Measurements from ENCODE around the gene IGSF21. TPM values are rescaled to one million over a fixed set of nuclear protein-coding genes. Genes with fewer than 3 reads are reported as not detected.

The IGSF21 gene
- total RNA-seq, 4 donors from 2014 or later: 0.26 to 2.7 (median 0.88) TPM; not detected in 1

GRCh38 chr1:18077657-18078215, 29.9 kb upstream of the IGSF21 start:
- no peak for DNase-seq
- no peak for TF ChIP-seq POLR2A (IDR thresholded peaks at IDR 0.05)
- no peak for TF ChIP-seq CTCF (IDR thresholded peaks at IDR 0.05)
- Histone ChIP-seq H3K27ac (no peak overlapping the region), H3K4me1 (no peaks in the 10 kb centered on the region), H3K27me3 (peaks cover 0 to 71% (median 0%) of the 10 kb centered on the region in 4 donors), H3K9me3 (no peaks in the 10 kb centered on the region), H3K36me3 (no peaks in the 10 kb centered on the region), H3K4me3 (no peak overlapping the region)
- intact Hi-C loops (cut with DNase I): no loop called here
- 30 to 38% methylated on average over 2 to 3 of the region's 7 CpGs for WGBS, 2 donors

GRCh38 chr1:18079941-18080735, 27.5 kb upstream of the IGSF21 start:
- Histone ChIP-seq H3K27ac (no peak overlapping the region), H3K36me3 (no peaks in the 10 kb centered on the region), H3K4me1 (no peaks in the 10 kb centered on the region), H3K4me3 (no peak overlapping the region), H3K9me3 (no peaks in the 10 kb centered on the region), H3K27me3 (peaks cover 0 to 67% (median 0%) of the 10 kb centered on the region in 4 donors)
- TF ChIP-seq POLR2A (IDR thresholded peaks at IDR 0.05): no peak
- TF ChIP-seq CTCF (IDR thresholded peaks at IDR 0.05): no peak
- WGBS, 2 donors: 70 to 71% methylated on average over 14 to 16 of the region's 31 CpGs
- intact Hi-C loops (cut with DNase I): no loop called here
- DNase-seq: no peak

GRCh38 chr1:18085387-18086074, 22.1 kb upstream of the IGSF21 start:
- TF ChIP-seq POLR2A (IDR thresholded peaks at IDR 0.05) (no peak), CTCF (IDR thresholded peaks at IDR 0.05) (no peak)
- intact Hi-C loops (cut with DNase I): no loop called here
- no peak overlapping the region for H3K27ac ChIP-seq
- H3K36me3 ChIP-seq: no peaks in the 10 kb centered on the region
- peaks cover 0 to 75% (median 0%) of the 10 kb centered on the region in 4 donors for H3K27me3 ChIP-seq
- no peaks in the 10 kb centered on the region for H3K4me1 ChIP-seq
- no peak for DNase-seq
- no peaks in the 10 kb centered on the region for H3K9me3 ChIP-seq
- H3K4me3 ChIP-seq: no peak overlapping the region
- WGBS, 2 donors: 45 to 63% methylated on average over 5 of the region's 5 CpGs

GRCh38 chr1:18088077-18088594, 19.5 kb upstream of the IGSF21 start:
- peaks cover 0 to 83% (median 0%) of the 10 kb centered on the region in 4 donors for H3K27me3 ChIP-seq
- no peak overlapping the region for H3K4me3 ChIP-seq
- intact Hi-C loops (cut with DNase I): no loop called here
- H3K36me3 ChIP-seq: no peaks in the 10 kb centered on the region
- WGBS, 2 donors: 16 to 27% methylated on average over 8 to 10 of the region's 10 CpGs
- DNase-seq: no peak
- no peaks in the 10 kb centered on the region for H3K9me3 ChIP-seq
- no peak overlapping the region for H3K27ac ChIP-seq
- H3K4me1 ChIP-seq: no peaks in the 10 kb centered on the region
- TF ChIP-seq CTCF (IDR thresholded peaks at IDR 0.05): no peak
- TF ChIP-seq POLR2A (IDR thresholded peaks at IDR 0.05): no peak

- Histone ChIP-seq H3K9me3 (no peaks in the 10 kb centered on the region), H3K4me3 (no peak overlapping the region), H3K27ac (no peak overlapping the region), H3K4me1 (no peaks in the 10 kb centered on the region), H3K36me3 (no peaks in the 10 kb centered on the region), H3K27me3 (peaks cover 0 to 92% (median 0%) of the 10 kb centered on the region in 4 donors)
- intact Hi-C loops (cut with DNase I): no loop called here
- TF ChIP-seq CTCF (IDR thresholded peaks at IDR 0.05) (no peak), POLR2A (IDR thresholded peaks at IDR 0.05) (no peak)
- no peak for DNase-seq
- 57 to 100% methylated on average over 1 of the region's 1 CpG for WGBS, 2 donors
Observed at GRCh38 chr1:18089488-18089887, 18.1 kb upstream of the IGSF21 start.
